ENCODE results near the gene XXYLT1.

Gene XXYLT1

GRCh38 chr3:195201295-195201694 lies 69.7 kb downstream of the XXYLT1 start:
- no peak for TF ChIP-seq CTCF (conservative IDR thresholded peaks at IDR 0.05; ENCODE audit: low read depth, low read length)
- no peaks in the 10 kb centered on the region for H4K20me1 ChIP-seq (ENCODE audit: insufficient read depth)
- H3K79me2 ChIP-seq (ENCODE audit: insufficient read depth, low read depth) = no peaks in the 10 kb centered on the region

DNA sequence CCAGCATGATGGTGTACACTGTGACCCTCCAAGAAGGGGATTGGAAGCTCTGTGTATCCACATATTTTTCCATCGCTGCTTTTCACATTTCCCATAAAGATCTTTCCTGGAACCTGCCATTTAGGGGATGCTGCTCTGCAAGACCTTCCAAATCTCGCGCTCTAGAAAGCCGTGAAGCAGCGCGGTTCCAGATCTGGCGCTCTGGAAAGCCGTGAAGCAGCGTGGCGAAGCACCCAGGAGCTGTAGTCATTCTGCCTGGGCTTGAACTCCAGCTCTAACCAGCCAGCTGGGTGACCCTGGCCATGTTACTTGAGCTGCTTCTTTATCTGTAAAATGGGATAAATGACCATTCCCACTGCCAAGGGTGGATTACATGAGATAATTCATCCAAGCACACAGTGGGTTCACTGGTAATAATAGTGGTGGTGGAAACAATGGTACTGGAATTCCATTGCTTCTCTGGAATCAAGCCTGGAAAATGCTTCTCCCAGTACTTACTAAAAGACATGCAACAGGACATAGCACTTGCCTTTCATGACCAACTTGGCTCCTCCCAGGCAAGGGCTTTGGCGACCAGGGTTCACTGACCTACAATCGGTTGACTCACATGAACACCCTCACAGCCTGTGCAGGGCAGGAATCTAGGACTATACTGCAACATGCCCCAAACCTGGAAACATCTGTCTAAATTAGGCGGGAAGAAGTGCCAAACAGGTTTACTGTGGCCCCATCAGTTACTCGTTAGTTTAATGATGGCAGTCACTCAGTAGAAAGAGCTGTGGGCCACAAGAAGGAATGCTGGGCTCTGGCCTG lies 70.7 kb downstream of the XXYLT1 start:
- no peak overlapping the region for H3K4me3 ChIP-seq (IDR thresholded peaks at IDR 0.05; ENCODE audit: insufficient read depth, low read depth, low read length)
- no peaks in the 10 kb centered on the region for H4K20me1 ChIP-seq (ENCODE audit: insufficient read depth)
- no peak overlapping the region for H2AFZ ChIP-seq (ENCODE audit: low read depth)
- no peak for TF ChIP-seq CTCF (conservative IDR thresholded peaks at IDR 0.05; ENCODE audit: low read depth, low read length)
- H3K36me3 ChIP-seq (ENCODE audit: insufficient read depth) = no peaks in the 10 kb centered on the region
- no peaks in the 10 kb centered on the region for H3K27me3 ChIP-seq (ENCODE audit: insufficient read depth, low read depth)
- no peaks in the 10 kb centered on the region for H3K79me2 ChIP-seq (ENCODE audit: insufficient read depth, low read depth)
- no peak overlapping the region for H3K27ac ChIP-seq
- peaks cover 14% of the 10 kb centered on the region for H3K4me1 ChIP-seq (ENCODE audit: low read depth, poor library complexity, severe bottlenecking)
- no peak overlapping the region for H3K4me2 ChIP-seq
- no peak overlapping the region for H3K9ac ChIP-seq

More at GRCh38 chr3:195201295-195201694, 69.7 kb downstream of the XXYLT1 start:
- Histone ChIP-seq H2AFZ (ENCODE audit: low read depth) (no peak overlapping the region), H3K27ac (no peak overlapping the region), H3K4me1 (ENCODE audit: low read depth, poor library complexity, severe bottlenecking) (peaks cover 19% of the 10 kb centered on the region), H3K36me3 (ENCODE audit: insufficient read depth) (no peaks in the 10 kb centered on the region), H3K27me3 (ENCODE audit: insufficient read depth, low read depth) (no peaks in the 10 kb centered on the region), H3K4me3 (IDR thresholded peaks at IDR 0.05; ENCODE audit: insufficient read depth, low read depth, low read length) (no peak overlapping the region), H3K4me2 (no peak overlapping the region), H3K9ac (no peak overlapping the region)

DNA sequence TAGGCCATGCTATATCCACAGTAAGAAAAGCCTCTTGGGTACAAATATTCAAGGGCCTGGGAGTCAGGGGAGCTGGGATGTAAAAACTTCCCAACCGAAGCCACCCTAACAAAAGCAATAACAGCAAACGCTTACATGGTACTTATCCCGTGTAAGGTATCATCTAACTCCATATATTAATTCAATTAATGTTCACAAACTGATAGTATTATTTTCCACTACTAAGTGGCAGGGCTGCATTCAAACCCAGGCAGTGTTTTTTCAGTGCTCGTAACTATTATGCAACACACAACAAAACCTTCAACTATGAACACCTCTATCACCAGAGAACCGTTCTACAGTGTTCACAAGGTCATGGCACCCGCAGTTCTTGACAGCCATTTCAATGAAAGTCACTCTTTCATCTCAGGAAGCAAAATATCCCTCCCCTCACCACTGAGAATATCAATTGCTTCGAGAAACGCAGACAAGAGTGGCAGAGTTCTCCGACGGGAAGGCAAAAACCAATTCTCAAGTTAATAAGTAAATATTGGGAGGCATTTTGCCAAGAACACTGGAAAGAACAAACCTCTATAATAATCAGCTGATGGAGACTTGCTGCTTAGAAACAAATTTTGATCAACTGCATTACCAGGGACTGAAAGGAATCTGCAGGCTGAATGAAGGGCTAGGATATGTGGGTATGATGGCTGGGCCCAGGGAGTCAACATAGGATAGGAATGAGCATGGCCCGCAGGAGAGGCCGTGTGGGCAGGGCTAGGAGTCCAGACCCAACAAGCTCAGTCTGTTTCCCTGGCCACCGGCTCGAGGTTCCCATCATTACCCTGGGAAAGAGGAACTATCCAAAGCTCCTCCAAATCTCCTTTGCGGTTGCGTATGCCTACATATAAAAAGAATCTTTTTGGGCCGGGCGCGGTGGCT lies 72.3 kb downstream of the XXYLT1 start:
- no peak overlapping the region for H3K4me2 ChIP-seq

More for the DNA sequence above, 72.3 kb downstream of the XXYLT1 start:
- no peaks in the 10 kb centered on the region for H4K20me1 ChIP-seq (ENCODE audit: insufficient read depth)
- H3K27me3 ChIP-seq (ENCODE audit: insufficient read depth, low read depth) = no peaks in the 10 kb centered on the region
- H3K36me3 ChIP-seq (ENCODE audit: insufficient read depth) = no peaks in the 10 kb centered on the region
- no peak overlapping the region for H3K9ac ChIP-seq
- H3K4me3 ChIP-seq (IDR thresholded peaks at IDR 0.05; ENCODE audit: insufficient read depth, low read depth, low read length) = no peak overlapping the region
- H2AFZ ChIP-seq (ENCODE audit: low read depth) = no peak overlapping the region
- H3K79me2 ChIP-seq (ENCODE audit: insufficient read depth, low read depth) = no peaks in the 10 kb centered on the region
- no peaks in the 10 kb centered on the region for H3K4me1 ChIP-seq (ENCODE audit: low read depth, poor library complexity, severe bottlenecking)
- no peak for TF ChIP-seq CTCF (conservative IDR thresholded peaks at IDR 0.05; ENCODE audit: low read depth, low read length)
- no peak overlapping the region for H3K27ac ChIP-seq
